GM12891 (cell line): ENCODE data around the gene UBE2E2.

ENCODE experiments used
- POLR2A ChIP-seq: IDR thresholded peaks from 2 replicates; pipeline ENCODE4 v1.6.1; 2011; ENCODE audit warnings: low read depth, low read length, control low read depth
- POU2F2 ChIP-seq: IDR thresholded peaks from 2 replicates; pipeline ENCODE4 v1.6.1; 2011; ENCODE audit warnings: low read depth, mild to moderate bottlenecking, control low read depth, low read length, moderate library complexity

DNA sequence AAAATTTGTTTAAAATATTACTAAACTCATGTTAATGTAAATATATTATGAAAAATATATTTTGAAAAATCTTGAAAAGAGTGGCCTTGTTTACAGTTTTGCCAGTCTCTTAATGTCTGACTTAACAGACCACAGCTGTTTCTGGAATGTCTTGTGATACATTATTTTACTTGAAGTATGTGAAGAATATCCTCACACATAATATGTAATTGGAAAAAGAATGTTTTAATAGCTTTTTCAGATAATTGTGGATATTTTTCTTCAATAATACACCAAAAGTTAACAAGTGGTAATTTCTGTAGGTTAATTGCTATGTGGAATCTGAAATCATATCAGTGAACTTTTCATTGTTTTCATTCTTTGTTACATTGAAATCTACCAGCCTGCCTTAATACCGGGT lies 101.3 kb downstream of the UBE2E2 start:
- no peak for TF ChIP-seq POLR2A
- no peak for TF ChIP-seq POU2F2
